Spleen (tissue), 7 donors: ENCODE measurements around the gene SYT13.

ENCODE experiments used
- POLR2A ChIP-seq, 3 donors: fragments of 450-650 bp; IDR thresholded peaks; one replicate each; pipeline ENCODE4 v1.5.1; 2017; ENCODE audit warnings: antibody characterized with exemption in 3 of 3, mild to moderate bottlenecking in 1 of 3
- POLR2AphosphoS5 ChIP-seq, 3 donors: sonication (generic); formaldehyde crosslinking; IDR thresholded peaks; one replicate each; pipeline ENCODE4 v1.5.1; 2017; ENCODE audit warnings: antibody characterized with exemption in 3 of 3
- TF ChIP-seq, protein P1 (sequence below), 11 experiments: fragments of 200-600 bp in 7 of 11; fragments of 450-650 bp in 4 of 11; sonication (generic) in 4 of 11; IDR thresholded peaks in 8 of 11; conservative IDR thresholded peaks in 3 of 11; 1 replicate in 7 of 11; 2 replicates in 4 of 11; pipeline versions ENCODE4 v1.4.0 to v1.8.0; 2016 to 2021; ENCODE audit warnings: antibody characterized with exemption in 11 of 11, inconsistent platforms in 4 of 11, mild to moderate bottlenecking in 1 of 11
- donor health status: DM: no; HTN: no; CAD: no; lungs with moderate emphysema.
- donor health status: DM: no; HTN: no; CAD: no.
- donor health status: DM: no; HTN: no; CAD: no.

DNA sequence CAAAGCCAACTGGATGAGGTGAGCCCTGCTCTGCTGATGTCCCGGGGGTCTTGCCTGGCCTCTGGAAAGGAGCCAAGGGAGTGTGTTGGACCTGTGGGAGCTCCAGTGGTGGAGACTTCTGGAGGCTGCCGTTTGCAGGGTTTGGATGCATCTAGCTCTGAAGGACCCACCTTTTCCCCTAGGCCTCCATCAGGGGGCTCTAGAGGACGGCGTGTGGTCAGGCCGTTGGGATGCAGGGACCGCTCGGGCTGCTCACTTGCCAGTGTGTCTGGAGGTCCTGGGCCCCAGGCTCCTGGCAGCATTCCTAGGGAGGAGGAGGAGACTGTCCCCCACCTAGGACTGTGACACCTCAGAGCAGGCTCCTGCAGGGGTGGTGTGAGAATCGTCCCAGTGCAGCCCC is 81.4 kb downstream of the SYT13 start:
- TF ChIP-seq, protein P1, sequence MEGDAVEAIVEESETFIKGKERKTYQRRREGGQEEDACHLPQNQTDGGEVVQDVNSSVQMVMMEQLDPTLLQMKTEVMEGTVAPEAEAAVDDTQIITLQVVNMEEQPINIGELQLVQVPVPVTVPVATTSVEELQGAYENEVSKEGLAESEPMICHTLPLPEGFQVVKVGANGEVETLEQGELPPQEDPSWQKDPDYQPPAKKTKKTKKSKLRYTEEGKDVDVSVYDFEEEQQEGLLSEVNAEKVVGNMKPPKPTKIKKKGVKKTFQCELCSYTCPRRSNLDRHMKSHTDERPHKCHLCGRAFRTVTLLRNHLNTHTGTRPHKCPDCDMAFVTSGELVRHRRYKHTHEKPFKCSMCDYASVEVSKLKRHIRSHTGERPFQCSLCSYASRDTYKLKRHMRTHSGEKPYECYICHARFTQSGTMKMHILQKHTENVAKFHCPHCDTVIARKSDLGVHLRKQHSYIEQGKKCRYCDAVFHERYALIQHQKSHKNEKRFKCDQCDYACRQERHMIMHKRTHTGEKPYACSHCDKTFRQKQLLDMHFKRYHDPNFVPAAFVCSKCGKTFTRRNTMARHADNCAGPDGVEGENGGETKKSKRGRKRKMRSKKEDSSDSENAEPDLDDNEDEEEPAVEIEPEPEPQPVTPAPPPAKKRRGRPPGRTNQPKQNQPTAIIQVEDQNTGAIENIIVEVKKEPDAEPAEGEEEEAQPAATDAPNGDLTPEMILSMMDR (IDR thresholded peaks at IDR 0.05 in 8 of 11, conservative IDR thresholded peaks at IDR 0.05 in 3 of 11): no peak
- TF ChIP-seq POLR2A (IDR thresholded peaks at IDR 0.05) (no peak), POLR2AphosphoS5 (IDR thresholded peaks at IDR 0.05) (no peak)
